HepG2 (cell line): Measurements from ENCODE around the gene COX5B. TPM values are rescaled to one million over a fixed set of nuclear protein-coding genes. Genes with fewer than 3 reads are reported as not detected.

Experiments
- ATAC-seq: fragments of 200-7000 bp; cut with Tn5 transposase; 3 replicates; pipeline ENCODE4 v1.9.1; 2020; ENCODE audit warnings: mild to moderate bottlenecking, moderate library complexity
- BruUV-seq: library from RNA; stranded (reverse); fragments of 400-500 nt; replicated peaks from 2 replicates; lab custom pipeline; 2021; lab: Mats Ljungman, UMichigan
- CTCF ChIA-PET: fragments of 300-600 bp; formaldehyde crosslinking; extraction: SDS; loops from one replicate; lab custom pipeline; 2021; ENCODE audit warnings: low total read pairs, inconsistent platforms, low intra/inter-chr PET ratio; lab: Yijun Ruan, JAX
- POLR2A ChIA-PET: fragments of 350-600 bp; sonication (Branson Sonifier 250); formaldehyde crosslinking; loops from one replicate; lab custom pipeline; 2020; ENCODE audit warnings: antibody characterized with exemption, inconsistent platforms; lab: Yijun Ruan, JAX
- DNase-seq: peaks from one replicate; pipeline ENCODE4 v3.0.0-alpha.2; 2015; ENCODE audit warnings: low spot score
- FAIRE-seq: peaks from 3 replicates; lab custom pipeline; 2011; peaks lifted over from hg19 to GRCh38; lab: Jason Lieb, UNC
- H2AFZ ChIP-seq: one replicate; pipeline ENCODE4 v1.6.1; 2011; ENCODE audit warnings: low read length, inconsistent platforms
- H3K27ac ChIP-seq: fragments of 300-600 bp; 3 replicates; pipeline ENCODE4 v1.8.0; 2011; ENCODE audit warnings: mixed run types, mild to moderate bottlenecking, mixed read lengths, low read length, inconsistent platforms; ENCODE audit not compliant: insufficient read depth; ENCODE audit errors: extremely low read length
- H3K27me3 ChIP-seq, 2 experiments: fragments of 200-600 bp in 1 of 2; 2 replicates in 1 of 2; 3 replicates in 1 of 2; pipeline versions ENCODE4 v1.6.0 to v1.8.0; 2011; ENCODE audit warnings: low read length in 2 of 2, mild to moderate bottlenecking in 2 of 2, moderate library complexity in 2 of 2, inconsistent platforms in 1 of 2; ENCODE audit not compliant: insufficient read depth in 2 of 2, control insufficient read depth in 1 of 2
- H3K36me3 ChIP-seq, 2 experiments: fragments of 200-600 bp in 1 of 2; replicated peaks in 1 of 2; 2 replicates in 1 of 2; 3 replicates in 1 of 2; pipeline versions ENCODE4 v1.5.1 to v1.8.0; 2011; ENCODE audit warnings: low read length in 2 of 2, inconsistent platforms in 1 of 2; ENCODE audit not compliant: insufficient read depth in 2 of 2, control insufficient read depth in 1 of 2
- H3K4me1 ChIP-seq: 2 replicates; pipeline ENCODE4 v1.5.1; 2012; ENCODE audit warnings: low read length, inconsistent platforms; ENCODE audit not compliant: insufficient read depth
- H3K4me2 ChIP-seq: 2 replicates; pipeline ENCODE4 v1.6.0; 2011; ENCODE audit warnings: low read depth, low read length, inconsistent platforms
- H3K4me3 ChIP-seq, 3 experiments: fragments of 200-600 bp in 1 of 3; sonication (generic), shearing (Covaris generic) in 1 of 3; replicated peaks in 1 of 3; 2 replicates each; pipeline ENCODE4 v1.5.1; 2011 to 2016; ENCODE audit warnings: low read length in 3 of 3, inconsistent platforms in 2 of 3, low read depth in 2 of 3, mild to moderate bottlenecking in 2 of 3, control low read depth in 1 of 3, mixed read lengths in 1 of 3; ENCODE audit not compliant: insufficient read depth in 1 of 3
- H3K79me2 ChIP-seq: one replicate; pipeline ENCODE4 v1.6.1; 2011; ENCODE audit warnings: low read length, inconsistent platforms; ENCODE audit not compliant: insufficient read depth
- H3K9ac ChIP-seq: 2 replicates; pipeline ENCODE4 v1.6.0; 2011; ENCODE audit warnings: mild to moderate bottlenecking, low read depth, low read length, inconsistent platforms; ENCODE audit not compliant: insufficient read depth
- H3K9me3 ChIP-seq: 2 replicates; pipeline ENCODE4 v1.5.1; 2012; ENCODE audit warnings: mild to moderate bottlenecking, low read length
- H4K20me1 ChIP-seq: 2 replicates; pipeline ENCODE4 v1.6.0; 2011; ENCODE audit warnings: inconsistent platforms, mild to moderate bottlenecking, low read length, moderate library complexity; ENCODE audit not compliant: insufficient read depth
- ADNP ChIP-seq: sonication (generic); formaldehyde crosslinking; IDR thresholded peaks from 2 replicates; pipeline ENCODE4 v1.4.0; 2020; ENCODE audit warnings: missing genetic modification reagents
- ARNT ChIP-seq: fragments of 450-650 bp; IDR thresholded peaks from 2 replicates; pipeline ENCODE4 v1.6.1; 2017
- IKZF1 ChIP-seq: fragments of 450-650 bp; IDR thresholded peaks from 2 replicates; pipeline ENCODE4 v1.7.1; 2016
- KDM5B ChIP-seq: sonication (generic); formaldehyde crosslinking; IDR thresholded peaks from 2 replicates; pipeline ENCODE4 v1.4.0; 2020; ENCODE audit warnings: missing genetic modification reagents, mild to moderate bottlenecking, borderline replicate concordance
- RBM22 ChIP-seq: fragments of 200-400 bp; formaldehyde crosslinking; optimal IDR thresholded peaks from 2 replicates; pipeline ENCODE3; 2017; ENCODE audit warnings: mild to moderate bottlenecking, low read length, moderate library complexity
- RFX3 ChIP-seq: IDR thresholded peaks from 2 replicates; pipeline ENCODE4 v1.6.1; 2016; ENCODE audit warnings: missing biosample characterization, missing genetic modification reagents
- TEAD2 ChIP-seq: sonication (generic); formaldehyde crosslinking; IDR thresholded peaks from 2 replicates; pipeline ENCODE4 v1.9.0; 2021; ENCODE audit warnings: missing genetic modification reagents
- ZBTB7A ChIP-seq: sonication (generic); formaldehyde crosslinking; IDR thresholded peaks from 2 replicates; pipeline ENCODE4 v1.8.0; 2022; ENCODE audit warnings: mild to moderate bottlenecking, missing genetic modification reagents
- ZNF207 ChIP-seq: fragments of 450-650 bp; IDR thresholded peaks from 2 replicates; pipeline ENCODE4 v1.6.1; 2016; ENCODE audit warnings: antibody characterized with exemption, borderline replicate concordance
- ZNF329 ChIP-seq: sonication (generic); formaldehyde crosslinking; IDR thresholded peaks from 2 replicates; pipeline ENCODE4 v1.9.0; 2021; ENCODE audit warnings: low read depth, mild to moderate bottlenecking, missing genetic modification reagents
- ZNF414 ChIP-seq: sonication (generic); formaldehyde crosslinking; IDR thresholded peaks from 2 replicates; pipeline ENCODE4 v1.5.0; 2020; ENCODE audit warnings: missing genetic modification reagents
- ZNF547 ChIP-seq: sonication (generic); formaldehyde crosslinking; IDR thresholded peaks from 2 replicates; pipeline ENCODE4 v1.5.1; 2020; ENCODE audit warnings: mild to moderate bottlenecking, missing genetic modification reagents
- ZNF572 ChIP-seq: sonication (generic); formaldehyde crosslinking; IDR thresholded peaks from 2 replicates; pipeline ENCODE4 v1.5.1; 2020; ENCODE audit warnings: mild to moderate bottlenecking, missing genetic modification reagents
- ZNF703 ChIP-seq: sonication (generic); formaldehyde crosslinking; IDR thresholded peaks from 2 replicates; pipeline ENCODE4 v1.5.1; 2020; ENCODE audit warnings: missing genetic modification reagents, mild to moderate bottlenecking, moderate library complexity, borderline replicate concordance
- ZNF713 ChIP-seq: sonication (generic); formaldehyde crosslinking; IDR thresholded peaks from 2 replicates; pipeline ENCODE4 v1.4.0; 2020; ENCODE audit warnings: mild to moderate bottlenecking, missing genetic modification reagents
- WGBS: methylation state at CpG from one replicate; pipeline ENCODE4 v1.1.6; 2017; ENCODE audit warnings: low lambda C conversion rate; 5-methylcytosine and 5-hydroxymethylcytosine counted together
- in situ Hi-C: cut with HindIII; loops from 2 replicates; pipeline ENCODE4 v1.10.0; 2017; ENCODE audit warnings: low pct_unique_long_range_greater_than_20kb; ENCODE audit not compliant: extremely low pct_ligation_motif_present
- intact Hi-C: fragments of 100-400 bp; cut with micrococcal nuclease; formaldehyde crosslinking; loops from one replicate; pipeline ENCODE4 v1.10.0; 2022; ENCODE audit not compliant: unreplicated experiment
- polyA plus RNA-seq, 8 experiments: library from polyadenylated mRNA; depleted of rRNA in 3 of 8; stranded (reverse) in 7 of 8; unstranded in 1 of 8; fragments of >200 nt; fragmentation: Illumina TruSeq in 4 of 8; extraction: Trizol in 4 of 8; gene quantifications; 2 replicates each; pipeline versions ENCODE4 v1.2.1 to v1.2.3, GENCODE V29; 2011 to 2016; ENCODE audit warnings: low read depth in 4 of 8, missing spikeins in 1 of 8, mixed read lengths in 1 of 8; ENCODE audit not compliant: insufficient read depth in 1 of 8
- total RNA-seq, 5 experiments: library from RNA; depleted of rRNA; stranded (reverse); fragments of >200 nt; fragmentation: Illumina TruSeq; extraction: Trizol; gene quantifications; 2 replicates each; pipeline ENCODE4 v1.2.3, GENCODE V29; 2016; ENCODE audit warnings: low read depth in 1 of 5
- TF ChIP-seq, protein P1 (sequence below): sonication (generic); formaldehyde crosslinking; conservative IDR thresholded peaks from 2 replicates; pipeline ENCODE4 v1.8.1; 2023; ENCODE audit warnings: missing genetic modification reagents
- TF ChIP-seq, protein P2 (sequence below): sonication (generic); formaldehyde crosslinking; IDR thresholded peaks from 2 replicates; pipeline ENCODE4 v1.4.0; 2020; ENCODE audit warnings: missing genetic modification reagents, borderline replicate concordance
- TF ChIP-seq, protein P3 (sequence below): sonication (generic); formaldehyde crosslinking; IDR thresholded peaks from 2 replicates; pipeline ENCODE4 v1.5.0; 2020; ENCODE audit warnings: mild to moderate bottlenecking, missing genetic modification reagents, borderline replicate concordance

COX5B gene
- total and polyA plus RNA-seq, 2 of the 13 experiments (the other 11 are each of a cell fraction or from before 2014, with no cell fraction given), result 453 to 536 TPM

DNA sequence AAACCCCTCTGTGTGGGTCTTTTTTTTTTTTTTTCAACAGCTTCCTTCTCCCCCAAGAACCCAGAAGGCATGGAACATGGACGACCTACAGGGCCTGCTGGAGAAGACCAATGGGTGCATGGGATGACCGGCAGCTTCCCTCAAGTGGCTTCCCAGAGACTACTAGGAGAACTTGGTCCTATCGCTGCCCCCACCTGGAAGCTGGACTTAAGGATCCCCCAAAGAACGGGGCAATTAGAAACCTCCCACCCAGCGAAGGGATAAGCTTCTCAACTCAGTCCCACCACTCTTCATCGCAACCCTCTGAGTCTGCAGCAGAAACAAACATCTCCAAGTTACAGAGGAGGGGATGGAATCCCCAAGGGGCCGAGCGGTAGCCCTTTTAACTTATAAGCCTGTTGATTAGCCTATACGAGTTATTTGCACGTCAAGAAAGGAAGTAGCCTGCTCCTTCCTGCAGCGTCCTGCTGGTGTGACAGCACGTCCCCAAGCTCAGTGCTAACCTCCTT is 16.6 kb downstream of the COX5B start:
- in situ Hi-C loops, result loop anchor here (5.0 to 25.0 kb wide), 2 partner anchors 75 to 1600 kb away; partner anchors contain the start of gene ANKRD36B
- intact Hi-C loops, result loop anchor here (2.0 kb wide), 1 partner anchor 16 kb away; the partner anchor contains the start of gene COX5B
- BruUV-seq, result no TSS peak
- Histone ChIP-seq H2AFZ (no peak overlapping the region), H3K9ac (peak overlapping the region; percentile 87), H4K20me1 (peaks cover 9% of the 10 kb centered on the region; the same call in 1 of the 2 replicates), H3K4me1 (peaks cover 44% of the 10 kb centered on the region), H3K4me3 (peak overlapping the region; percentile 80 to 96 (median 87)), H3K27ac (peak overlapping the region; percentile 90), H3K9me3 (no peaks in the 10 kb centered on the region), H3K4me2 (peak overlapping the region; percentile 92), H3K27me3 (no peaks in the 10 kb centered on the region; a peak in 1 of 5 replicates), H3K79me2 (peaks cover 20% of the 10 kb centered on the region), H3K36me3 (peaks cover 14 to 27% of the 10 kb centered on the region in 2 experiments)
- DNase-seq (no peak), ATAC-seq (no peak), FAIRE-seq (no peak)
- ChIA-PET POLR2A (interaction anchor here (1.1 to 8.2 kb wide), 6 partner anchors 11 to 1595 kb away, joined by 3 to 298 read pairs (median 4); partner anchors contain the start of gene COX5B), CTCF (no interaction called here)
- 35% methylated on average over 12 of the region's 12 CpGs for WGBS
- TF ChIP-seq ZNF713 (CRISPR knock-in tag), result no peak
- no peak for TF ChIP-seq ZBTB7A (CRISPR knock-in tag)
- TF ChIP-seq, protein P1, sequence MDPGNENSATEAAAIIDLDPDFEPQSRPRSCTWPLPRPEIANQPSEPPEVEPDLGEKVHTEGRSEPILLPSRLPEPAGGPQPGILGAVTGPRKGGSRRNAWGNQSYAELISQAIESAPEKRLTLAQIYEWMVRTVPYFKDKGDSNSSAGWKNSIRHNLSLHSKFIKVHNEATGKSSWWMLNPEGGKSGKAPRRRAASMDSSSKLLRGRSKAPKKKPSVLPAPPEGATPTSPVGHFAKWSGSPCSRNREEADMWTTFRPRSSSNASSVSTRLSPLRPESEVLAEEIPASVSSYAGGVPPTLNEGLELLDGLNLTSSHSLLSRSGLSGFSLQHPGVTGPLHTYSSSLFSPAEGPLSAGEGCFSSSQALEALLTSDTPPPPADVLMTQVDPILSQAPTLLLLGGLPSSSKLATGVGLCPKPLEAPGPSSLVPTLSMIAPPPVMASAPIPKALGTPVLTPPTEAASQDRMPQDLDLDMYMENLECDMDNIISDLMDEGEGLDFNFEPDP (CRISPR knock-in tag), result no peak
- TF ChIP-seq RBM22, result no peak
- TF ChIP-seq ZNF703 (CRISPR knock-in tag), result no peak
- TF ChIP-seq ZNF207, result no peak
- TF ChIP-seq TEAD2 (CRISPR knock-in tag), result no peak
- TF ChIP-seq, protein P2, sequence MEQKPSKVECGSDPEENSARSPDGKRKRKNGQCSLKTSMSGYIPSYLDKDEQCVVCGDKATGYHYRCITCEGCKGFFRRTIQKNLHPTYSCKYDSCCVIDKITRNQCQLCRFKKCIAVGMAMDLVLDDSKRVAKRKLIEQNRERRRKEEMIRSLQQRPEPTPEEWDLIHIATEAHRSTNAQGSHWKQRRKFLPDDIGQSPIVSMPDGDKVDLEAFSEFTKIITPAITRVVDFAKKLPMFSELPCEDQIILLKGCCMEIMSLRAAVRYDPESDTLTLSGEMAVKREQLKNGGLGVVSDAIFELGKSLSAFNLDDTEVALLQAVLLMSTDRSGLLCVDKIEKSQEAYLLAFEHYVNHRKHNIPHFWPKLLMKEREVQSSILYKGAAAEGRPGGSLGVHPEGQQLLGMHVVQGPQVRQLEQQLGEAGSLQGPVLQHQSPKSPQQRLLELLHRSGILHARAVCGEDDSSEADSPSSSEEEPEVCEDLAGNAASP (CRISPR knock-in tag), result no peak
- 0 out of 2 replicates have a peak, but pooled peaks have one; percentile 34 for TF ChIP-seq KDM5B
- no peak for TF ChIP-seq IKZF1
- no peak for TF ChIP-seq ADNP
- TF ChIP-seq ZNF414 (CRISPR knock-in tag), result no peak
- TF ChIP-seq ZNF329 (CRISPR knock-in tag), result no peak
- no peak for TF ChIP-seq ARNT
- no peak for TF ChIP-seq RFX3 (CRISPR knock-in tag)
- TF ChIP-seq ZNF547, result no peak
- no peak for TF ChIP-seq ZNF572 (CRISPR knock-in tag)
- TF ChIP-seq, protein P3, sequence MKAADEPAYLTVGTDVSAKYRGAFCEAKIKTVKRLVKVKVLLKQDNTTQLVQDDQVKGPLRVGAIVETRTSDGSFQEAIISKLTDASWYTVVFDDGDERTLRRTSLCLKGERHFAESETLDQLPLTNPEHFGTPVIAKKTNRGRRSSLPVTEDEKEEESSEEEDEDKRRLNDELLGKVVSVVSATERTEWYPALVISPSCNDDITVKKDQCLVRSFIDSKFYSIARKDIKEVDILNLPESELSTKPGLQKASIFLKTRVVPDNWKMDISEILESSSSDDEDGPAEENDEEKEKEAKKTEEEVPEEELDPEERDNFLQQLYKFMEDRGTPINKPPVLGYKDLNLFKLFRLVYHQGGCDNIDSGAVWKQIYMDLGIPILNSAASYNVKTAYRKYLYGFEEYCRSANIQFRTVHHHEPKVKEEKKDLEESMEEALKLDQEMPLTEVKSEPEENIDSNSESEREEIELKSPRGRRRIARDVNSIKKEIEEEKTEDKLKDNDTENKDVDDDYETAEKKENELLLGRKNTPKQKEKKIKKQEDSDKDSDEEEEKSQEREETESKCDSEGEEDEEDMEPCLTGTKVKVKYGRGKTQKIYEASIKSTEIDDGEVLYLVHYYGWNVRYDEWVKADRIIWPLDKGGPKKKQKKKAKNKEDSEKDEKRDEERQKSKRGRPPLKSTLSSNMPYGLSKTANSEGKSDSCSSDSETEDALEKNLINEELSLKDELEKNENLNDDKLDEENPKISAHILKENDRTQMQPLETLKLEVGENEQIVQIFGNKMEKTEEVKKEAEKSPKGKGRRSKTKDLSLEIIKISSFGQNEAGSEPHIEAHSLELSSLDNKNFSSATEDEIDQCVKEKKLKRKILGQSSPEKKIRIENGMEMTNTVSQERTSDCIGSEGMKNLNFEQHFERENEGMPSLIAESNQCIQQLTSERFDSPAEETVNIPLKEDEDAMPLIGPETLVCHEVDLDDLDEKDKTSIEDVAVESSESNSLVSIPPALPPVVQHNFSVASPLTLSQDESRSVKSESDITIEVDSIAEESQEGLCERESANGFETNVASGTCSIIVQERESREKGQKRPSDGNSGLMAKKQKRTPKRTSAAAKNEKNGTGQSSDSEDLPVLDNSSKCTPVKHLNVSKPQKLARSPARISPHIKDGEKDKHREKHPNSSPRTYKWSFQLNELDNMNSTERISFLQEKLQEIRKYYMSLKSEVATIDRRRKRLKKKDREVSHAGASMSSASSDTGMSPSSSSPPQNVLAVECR (CRISPR knock-in tag), result no peak
